ENCODE measurements around the gene SIGLEC14.
"Not testable (repeated sequence)": the region's sequence is repeated elsewhere in the genome, so short reads cannot be mapped to it uniquely, and the experiment has no call there.

The SIGLEC14 gene

GRCh38 chr19:51644636-51645271 lies 1.9 kb downstream of the SIGLEC14 start:
- H3K27me3 ChIP-seq (replicated peaks; ENCODE audit: control insufficient read depth, insufficient read depth, low read length, poor library complexity, severe bottlenecking), result peaks cover 4% of the 10 kb centered on the region
- DNase-seq, result no peak
- H3K4me1 ChIP-seq (ENCODE audit: control insufficient read depth, insufficient read depth, low read length, poor library complexity, severe bottlenecking), result no peaks in the 10 kb centered on the region
- H3K27ac ChIP-seq (ENCODE audit: insufficient read depth, low read length, poor library complexity, severe bottlenecking), result no peak overlapping the region
- H3K36me3 ChIP-seq (ENCODE audit: control insufficient read depth, insufficient read depth, low read length), result no peaks in the 10 kb centered on the region
- no peak overlapping the region for H3K4me3 ChIP-seq (ENCODE audit: insufficient read depth, low read depth, low read length, poor library complexity, severe bottlenecking)
- H3K9me3 ChIP-seq (ENCODE audit: control insufficient read depth, low read length), result no peaks in the 10 kb centered on the region

GRCh38 chr19:51641648-51642047 lies 5.0 kb downstream of the SIGLEC14 start:
- no peak overlapping the region for H3K27ac ChIP-seq (ENCODE audit: insufficient read depth, low read length, poor library complexity, severe bottlenecking)
- H3K9me3 ChIP-seq (ENCODE audit: control insufficient read depth, low read length), result no peaks in the 10 kb centered on the region
- no peaks in the 10 kb centered on the region for H3K4me1 ChIP-seq (ENCODE audit: control insufficient read depth, insufficient read depth, low read length, poor library complexity, severe bottlenecking)
- no peak for DNase-seq
- H3K4me3 ChIP-seq (ENCODE audit: insufficient read depth, low read depth, low read length, poor library complexity, severe bottlenecking), result no peak overlapping the region
- H3K27me3 ChIP-seq (replicated peaks; ENCODE audit: control insufficient read depth, insufficient read depth, low read length, poor library complexity, severe bottlenecking), result peaks cover 4% of the 10 kb centered on the region
- H3K36me3 ChIP-seq (ENCODE audit: control insufficient read depth, insufficient read depth, low read length), result no peaks in the 10 kb centered on the region

GRCh38 chr19:51640386-51640785 lies 6.2 kb downstream of the SIGLEC14 start:
- Histone ChIP-seq H3K9me3 (ENCODE audit: control insufficient read depth, low read length) (no peaks in the 10 kb centered on the region), H3K36me3 (ENCODE audit: control insufficient read depth, insufficient read depth, low read length) (no peaks in the 10 kb centered on the region), H3K27me3 (replicated peaks; ENCODE audit: control insufficient read depth, insufficient read depth, low read length, poor library complexity, severe bottlenecking) (peaks cover 4% of the 10 kb centered on the region), H3K4me1 (ENCODE audit: control insufficient read depth, insufficient read depth, low read length, poor library complexity, severe bottlenecking) (no peaks in the 10 kb centered on the region), H3K4me3 (ENCODE audit: insufficient read depth, low read depth, low read length, poor library complexity, severe bottlenecking) (no peak overlapping the region), H3K27ac (ENCODE audit: insufficient read depth, low read length, poor library complexity, severe bottlenecking) (no peak overlapping the region)
- DNase-seq, result no peak

- Histone ChIP-seq H3K36me3 (ENCODE audit: control insufficient read depth, insufficient read depth, low read length) (no peaks in the 10 kb centered on the region), H3K4me3 (ENCODE audit: insufficient read depth, low read depth, low read length, poor library complexity, severe bottlenecking) (no peak overlapping the region), H3K9me3 (ENCODE audit: control insufficient read depth, low read length) (no peaks in the 10 kb centered on the region), H3K27ac (ENCODE audit: insufficient read depth, low read length, poor library complexity, severe bottlenecking) (no peak overlapping the region), H3K27me3 (replicated peaks; ENCODE audit: control insufficient read depth, insufficient read depth, low read length, poor library complexity, severe bottlenecking) (peaks cover 4% of the 10 kb centered on the region), H3K4me1 (ENCODE audit: control insufficient read depth, insufficient read depth, low read length, poor library complexity, severe bottlenecking) (no peaks in the 10 kb centered on the region)
- DNase-seq, result no peak
Measured at GRCh38 chr19:51639916-51640315, 6.7 kb downstream of the SIGLEC14 start.

GRCh38 chr19:51637362-51637978 lies 9.2 kb downstream of the SIGLEC14 start:
- peaks cover 4% of the 10 kb centered on the region for H3K27me3 ChIP-seq (replicated peaks; ENCODE audit: control insufficient read depth, insufficient read depth, low read length, poor library complexity, severe bottlenecking)
- H3K4me3 ChIP-seq (ENCODE audit: insufficient read depth, low read depth, low read length, poor library complexity, severe bottlenecking), result no peak overlapping the region
- H3K4me1 ChIP-seq (ENCODE audit: control insufficient read depth, insufficient read depth, low read length, poor library complexity, severe bottlenecking), result no peaks in the 10 kb centered on the region
- no peaks in the 10 kb centered on the region for H3K36me3 ChIP-seq (ENCODE audit: control insufficient read depth, insufficient read depth, low read length)
- no peaks in the 10 kb centered on the region for H3K9me3 ChIP-seq (ENCODE audit: control insufficient read depth, low read length)
- DNase-seq, result no peak
- no peak overlapping the region for H3K27ac ChIP-seq (ENCODE audit: insufficient read depth, low read length, poor library complexity, severe bottlenecking)

- no peak overlapping the region for H3K4me3 ChIP-seq (ENCODE audit: insufficient read depth, low read depth, low read length, poor library complexity, severe bottlenecking)
- no peaks in the 10 kb centered on the region for H3K9me3 ChIP-seq (ENCODE audit: control insufficient read depth, low read length)
- no peaks in the 10 kb centered on the region for H3K36me3 ChIP-seq (ENCODE audit: control insufficient read depth, insufficient read depth, low read length)
- no peaks in the 10 kb centered on the region for H3K27me3 ChIP-seq (replicated peaks; ENCODE audit: control insufficient read depth, insufficient read depth, low read length, poor library complexity, severe bottlenecking)
- H3K27ac ChIP-seq (ENCODE audit: insufficient read depth, low read length, poor library complexity, severe bottlenecking), result no peak overlapping the region
- no peaks in the 10 kb centered on the region for H3K4me1 ChIP-seq (ENCODE audit: control insufficient read depth, insufficient read depth, low read length, poor library complexity, severe bottlenecking)
- DNase-seq, result no peak
Measured at GRCh38 chr19:51632126-51632525, 14.5 kb downstream of the SIGLEC14 start.

- not testable (repeated sequence) for H3K4me1 ChIP-seq (ENCODE audit: control insufficient read depth, insufficient read depth, low read length, poor library complexity, severe bottlenecking); H3K27ac ChIP-seq (ENCODE audit: insufficient read depth, low read length, poor library complexity, severe bottlenecking); H3K27me3 ChIP-seq (replicated peaks; ENCODE audit: control insufficient read depth, insufficient read depth, low read length, poor library complexity, severe bottlenecking); H3K4me3 ChIP-seq (ENCODE audit: insufficient read depth, low read depth, low read length, poor library complexity, severe bottlenecking); DNase-seq; H3K36me3 ChIP-seq (ENCODE audit: control insufficient read depth, insufficient read depth, low read length); H3K9me3 ChIP-seq (ENCODE audit: control insufficient read depth, low read length)
Measured at GRCh38 chr19:51630315-51630714, 16.3 kb downstream of the SIGLEC14 start, which contains the start of gene SIGLEC5. Gene SIGLEC5, minus strand, starts transcription at chr19:51630401. Its CDS starts 66 bp downstream, at chr19:51630335.

- DNase-seq, result no peak
- Histone ChIP-seq H3K9me3 (ENCODE audit: control insufficient read depth, low read length) (no peaks in the 10 kb centered on the region), H3K4me3 (ENCODE audit: insufficient read depth, low read depth, low read length, poor library complexity, severe bottlenecking) (no peak overlapping the region), H3K4me1 (ENCODE audit: control insufficient read depth, insufficient read depth, low read length, poor library complexity, severe bottlenecking) (no peaks in the 10 kb centered on the region), H3K27ac (ENCODE audit: insufficient read depth, low read length, poor library complexity, severe bottlenecking) (no peak overlapping the region), H3K27me3 (replicated peaks; ENCODE audit: control insufficient read depth, insufficient read depth, low read length, poor library complexity, severe bottlenecking) (no peaks in the 10 kb centered on the region), H3K36me3 (ENCODE audit: control insufficient read depth, insufficient read depth, low read length) (no peaks in the 10 kb centered on the region)
Measured at GRCh38 chr19:51628153-51628939, 18.3 kb downstream of the SIGLEC14 start.

- Histone ChIP-seq H3K27ac (ENCODE audit: insufficient read depth, low read length, poor library complexity, severe bottlenecking) (no peak overlapping the region), H3K27me3 (replicated peaks; ENCODE audit: control insufficient read depth, insufficient read depth, low read length, poor library complexity, severe bottlenecking) (no peaks in the 10 kb centered on the region), H3K4me1 (ENCODE audit: control insufficient read depth, insufficient read depth, low read length, poor library complexity, severe bottlenecking) (no peaks in the 10 kb centered on the region), H3K4me3 (ENCODE audit: insufficient read depth, low read depth, low read length, poor library complexity, severe bottlenecking) (no peak overlapping the region), H3K9me3 (ENCODE audit: control insufficient read depth, low read length) (no peaks in the 10 kb centered on the region), H3K36me3 (ENCODE audit: control insufficient read depth, insufficient read depth, low read length) (no peaks in the 10 kb centered on the region)
- no peak for DNase-seq
Measured at GRCh38 chr19:51627491-51628138, 19.0 kb downstream of the SIGLEC14 start.
